Mucosa of descending colon (tissue), 3 donors: ENCODE results near the gene CHRNA5. TPM values are rescaled to one million over a fixed set of nuclear protein-coding genes. Genes with fewer than 3 reads are reported as not detected.
"Not testable (repeated sequence)": the region's sequence is repeated elsewhere in the genome, so short reads cannot be mapped to it uniquely, and the experiment has no call there.

Experiments
- ATAC-seq: fragments of 200-7000 bp; cut with Tn5 transposase; one replicate; pipeline ENCODE4 v1.9.1; 2020; ENCODE audit warnings: mild to moderate bottlenecking, moderate library complexity
- DNase-seq, 3 donors: peaks; one replicate each; pipeline ENCODE4 v3.0.0-alpha.2; 2020
- H3K36me3 ChIP-seq: fragments of 200-600 bp; one replicate; pipeline ENCODE4 v1.8.0; 2021; ENCODE audit warnings: low read depth, mild to moderate bottlenecking
- H3K4me1 ChIP-seq: fragments of 200-600 bp; one replicate; pipeline ENCODE4 v1.8.0; 2021; ENCODE audit warnings: low read depth, mild to moderate bottlenecking
- H3K4me3 ChIP-seq: fragments of 200-600 bp; one replicate; pipeline ENCODE4 v1.8.0; 2021; ENCODE audit warnings: mild to moderate bottlenecking
- H3K9me3 ChIP-seq: fragments of 200-600 bp; one replicate; pipeline ENCODE4 v1.8.0; 2021; ENCODE audit warnings: mild to moderate bottlenecking
- CTCF ChIP-seq: fragments of 200-600 bp; IDR thresholded peaks from one replicate; pipeline ENCODE4 v1.8.0; 2022; ENCODE audit warnings: antibody characterized with exemption, mild to moderate bottlenecking
- intact Hi-C, 2 donors: fragments of 100-400 bp; cut with DNase I in 1 of 2; cut with micrococcal nuclease in 1 of 2; formaldehyde crosslinking; loops; one replicate each; pipeline versions ENCODE4 v1.11.0 to v1.11.1; 2022; cut with DNase I, micrococcal nuclease
- total RNA-seq, 3 donors: library from RNA; stranded (reverse); fragmentation: NEBNext Ultra II Directional in 2 of 3; extraction: Animal tissue kit (Norgen Biotek cat#: 25700) in 2 of 3; gene quantifications; one replicate each; pipeline versions ENCODE4 v1.2.1 to v1.2.4, GENCODE V29; 2021 to 2023
- donor health status: DM: no; HTN: no; CAD: no; lungs with moderate emphysema.
- donor health status: DM: no; HTN: no; CAD: no.
- donor health status: DM: no; HTN: yes; CAD: no.

Gene CHRNA5
- total RNA-seq, 3 donors from 2014 or later, result 2.5 to 4.0 (median 3.1) TPM

GRCh38 chr15:78537266-78537905 lies 27.9 kb upstream of the CHRNA5 start:
- ATAC-seq (no peak), DNase-seq (no peak)
- no peak for TF ChIP-seq CTCF
- Histone ChIP-seq H3K4me3 (no peak overlapping the region), H3K9me3 (no peaks in the 10 kb centered on the region), H3K4me1 (peaks cover 10% of the 10 kb centered on the region), H3K36me3 (no peaks in the 10 kb centered on the region)
- intact Hi-C loops, result no loop called here

- no peak for DNase-seq
- no peak for TF ChIP-seq CTCF
- intact Hi-C loops, result no loop called here
- Histone ChIP-seq H3K4me3 (no peak overlapping the region), H3K4me1 (peaks cover 10% of the 10 kb centered on the region), H3K36me3 (no peaks in the 10 kb centered on the region), H3K9me3 (no peaks in the 10 kb centered on the region)
- no peak for ATAC-seq
Observed at GRCh38 chr15:78538358-78538757, 27.0 kb upstream of the CHRNA5 start.

GRCh38 chr15:78539464-78540140 lies 25.7 kb upstream of the CHRNA5 start:
- H3K9me3 ChIP-seq, H3K4me1 ChIP-seq, H3K36me3 ChIP-seq, intact Hi-C loops, ATAC-seq: not testable (repeated sequence)
- DNase-seq, result peak; percentile 29 to 50 (median 46)
- H3K4me3 ChIP-seq, result peak overlapping the region; percentile 62

GRCh38 chr15:78540141-78540870 lies 25.0 kb upstream of the CHRNA5 start, which contains the start of gene PSMA4:
TSS of gene PSMA4 (plus strand) at chr15:78540444. CDS start at chr15:78541928, 1,484 bp downstream.
- Histone ChIP-seq H3K4me1 (peaks cover 10% of the 10 kb centered on the region), H3K9me3 (no peaks in the 10 kb centered on the region), H3K36me3 (no peaks in the 10 kb centered on the region), H3K4me3 (peak within 1 kb of the TSS; percentile 62)
- DNase-seq (peak; percentile 95 to 96 (median 96)), ATAC-seq (peak; percentile 96)
- TF ChIP-seq CTCF, result no peak
- intact Hi-C loops, result no loop called here

- ATAC-seq (no peak), DNase-seq (peak in 1 of 3 donors; percentile 6)
- Histone ChIP-seq H3K4me3 (peak overlapping the region; percentile 62), H3K4me1 (peaks cover 10% of the 10 kb centered on the region), H3K9me3 (no peaks in the 10 kb centered on the region), H3K36me3 (peaks cover 6% of the 10 kb centered on the region)
- intact Hi-C loops, result no loop called here
- TF ChIP-seq CTCF, result no peak
Observed at GRCh38 chr15:78540871-78541743, 24.2 kb upstream of the CHRNA5 start.
